Tracheal epithelial cell (primary cell): ENCODE measurements around the gene LYPD8. TPM values are rescaled to one million over a fixed set of nuclear protein-coding genes. Genes with fewer than 3 reads are reported as not detected.

Source experiments
- total RNA-seq: library from RNA; depleted of rRNA; stranded (reverse); fragments of >200 nt; gene quantifications from 2 replicates; pipeline ENCODE4 v1.2.1, GENCODE V29; 2014

Gene LYPD8, protein sequence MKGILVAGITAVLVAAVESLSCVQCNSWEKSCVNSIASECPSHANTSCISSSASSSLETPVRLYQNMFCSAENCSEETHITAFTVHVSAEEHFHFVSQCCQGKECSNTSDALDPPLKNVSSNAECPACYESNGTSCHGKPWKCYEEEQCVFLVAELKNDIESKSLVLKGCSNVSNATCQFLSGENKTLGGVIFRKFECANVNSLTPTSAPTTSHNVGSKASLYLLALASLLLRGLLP
- total RNA-seq = under 0.01 TPM in 1 of 2 replicates, not detected in the other

DNA sequence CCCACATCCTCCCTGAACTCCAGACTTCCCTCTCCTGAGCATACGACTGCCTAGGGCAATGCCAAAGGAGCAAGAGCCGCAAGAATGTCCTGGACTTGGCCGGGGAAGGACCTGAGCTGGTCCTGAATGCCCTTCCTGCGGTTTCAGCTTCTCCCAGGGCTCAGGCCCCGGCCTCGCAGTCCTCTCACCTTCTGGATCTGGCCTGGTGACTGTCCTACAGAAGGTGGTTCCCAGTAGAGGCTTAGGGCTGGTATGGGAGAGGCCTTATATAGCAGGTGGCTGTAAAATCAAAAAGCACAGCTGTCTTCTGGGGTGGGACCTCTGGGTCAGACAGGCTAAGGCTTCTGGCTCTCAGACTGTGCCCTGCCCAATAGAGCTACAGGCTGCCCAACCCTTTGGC is at the start of gene LYPD8:
TSS of gene LYPD8 (minus strand) at position 243 of the 400 bp plus-strand sequence. CDS start 4,678 bp downstream, outside the sequence.

GRCh38 chr1:248702714-248703113 is 52.8 kb downstream of the LYPD8 start, which contains the start of gene OR14I1:
Gene OR14I1 (minus strand): TSS chr1:248702766.

Other genes with a start within 250 kb of the LYPD8 start
- gene OR2G6, start 247.7 kb downstream of the LYPD8 start, total RNA-seq = not detected in 2 replicates
- not detected in 2 replicates for gene OR2T29, start 193.0 kb downstream of the LYPD8 start, total RNA-seq
- gene OR2T34, start 181.0 kb downstream of the LYPD8 start, total RNA-seq = not detected in 2 replicates
- not detected in 2 replicates for gene OR2T10, start 158.1 kb downstream of the LYPD8 start, total RNA-seq
- gene OR2T11, start 120.7 kb downstream of the LYPD8 start, total RNA-seq = not detected in 2 replicates
- gene OR2T35, start 110.5 kb downstream of the LYPD8 start, total RNA-seq = not detected in 2 replicates
- gene OR2T27, start 100.2 kb downstream of the LYPD8 start, total RNA-seq = not detected in 2 replicates
- not detected in 2 replicates for gene OR14I1, start 53.0 kb downstream of the LYPD8 start, total RNA-seq
- 15.1 and 26.7 TPM in 2 replicates for gene SH3BP5L, start 70.2 kb upstream of the LYPD8 start, total RNA-seq
- 14.7 and 18.1 TPM in 2 replicates for gene ZNF672, start 82.5 kb upstream of the LYPD8 start, total RNA-seq
- 22.0 and 28.4 TPM in 2 replicates for gene ZNF692, start 103.3 kb upstream of the LYPD8 start, total RNA-seq
- gene PGBD2, start 150.5 kb upstream of the LYPD8 start, total RNA-seq = 4.5 and 6.7 TPM in 2 replicates